Loucy (cell line): ENCODE measurements around the gene TPX2.

Experiments
- H2AFZ ChIP-seq: fragments of 200-600 bp; sonication (generic); 2 replicates; pipeline ENCODE4 v1.6.0; 2016; ENCODE audit warnings: antibody characterized with exemption, mild to moderate bottlenecking, low read length, moderate library complexity
- H3F3A ChIP-seq: fragments of 200-600 bp; 2 replicates; pipeline ENCODE4 v1.6.0; 2016; ENCODE audit warnings: antibody characterized with exemption, low read depth, mild to moderate bottlenecking
- H3K27me3 ChIP-seq: fragments of 200-600 bp; sonication (generic); 2 replicates; pipeline ENCODE4 v1.6.1; 2014; ENCODE audit warnings: low read length, mild to moderate bottlenecking; ENCODE audit not compliant: insufficient read depth, poor library complexity, severe bottlenecking
- H3K36me3 ChIP-seq: fragments of 200-600 bp; sonication (generic); 2 replicates; pipeline ENCODE4 v1.6.1; 2016; ENCODE audit warnings: low read length; ENCODE audit not compliant: insufficient read depth
- H3K4me1 ChIP-seq: fragments of 200-600 bp; sonication (generic); 2 replicates; pipeline ENCODE4 v1.5.1; 2014; ENCODE audit warnings: low read length, mild to moderate bottlenecking; ENCODE audit not compliant: insufficient read depth, poor library complexity, severe bottlenecking
- H3K4me2 ChIP-seq: fragments of 200-600 bp; sonication (generic); 2 replicates; pipeline ENCODE4 v1.6.0; 2014; ENCODE audit warnings: antibody characterized with exemption, low read length, low read depth, mild to moderate bottlenecking; ENCODE audit not compliant: poor library complexity, severe bottlenecking
- H3K4me3 ChIP-seq: fragments of 200-600 bp; sonication (generic); 2 replicates; pipeline ENCODE4 v1.5.1; 2014; ENCODE audit warnings: low read length, mild to moderate bottlenecking, mixed read lengths; ENCODE audit not compliant: poor library complexity, severe bottlenecking
- H3K79me2 ChIP-seq: fragments of 200-600 bp; sonication (generic); 2 replicates; pipeline ENCODE4 v1.6.1; 2014; ENCODE audit warnings: low read length; ENCODE audit not compliant: insufficient read depth
- H3K9ac ChIP-seq: fragments of 200-600 bp; sonication (generic); 2 replicates; pipeline ENCODE4 v1.6.0; 2014; ENCODE audit warnings: mild to moderate bottlenecking, low read depth, low read length, moderate library complexity; ENCODE audit not compliant: poor library complexity, severe bottlenecking
- H3K9me2 ChIP-seq: fragments of 200-600 bp; sonication (generic); replicated peaks from 2 replicates; pipeline ENCODE4 v1.6.1; 2016; ENCODE audit warnings: low read depth, low read length, mixed read lengths
- H3K9me3 ChIP-seq: fragments of 200-600 bp; sonication (generic); 2 replicates; pipeline ENCODE4 v1.6.1; 2014; ENCODE audit warnings: mild to moderate bottlenecking, antibody characterized with exemption, low read length, low read depth; ENCODE audit not compliant: insufficient read depth
- H4K20me1 ChIP-seq: fragments of 200-600 bp; sonication (generic); 2 replicates; pipeline ENCODE4 v1.6.0; 2014; ENCODE audit warnings: antibody characterized with exemption, low read length, mild to moderate bottlenecking; ENCODE audit not compliant: insufficient read depth, poor library complexity, severe bottlenecking
- CTCF ChIP-seq: fragments of 200-600 bp; sonication (generic); conservative IDR thresholded peaks from 2 replicates; pipeline ENCODE4 v1.5.1; 2014; ENCODE audit warnings: mild to moderate bottlenecking, antibody characterized with exemption, low read length
- EZH2phosphoT487 ChIP-seq: fragments of 200-600 bp; IDR thresholded peaks from 2 replicates; pipeline ENCODE4 v1.6.1; 2018; ENCODE audit warnings: antibody characterized with exemption, mild to moderate bottlenecking, moderate library complexity, borderline replicate concordance

Gene TPX2

DNA sequence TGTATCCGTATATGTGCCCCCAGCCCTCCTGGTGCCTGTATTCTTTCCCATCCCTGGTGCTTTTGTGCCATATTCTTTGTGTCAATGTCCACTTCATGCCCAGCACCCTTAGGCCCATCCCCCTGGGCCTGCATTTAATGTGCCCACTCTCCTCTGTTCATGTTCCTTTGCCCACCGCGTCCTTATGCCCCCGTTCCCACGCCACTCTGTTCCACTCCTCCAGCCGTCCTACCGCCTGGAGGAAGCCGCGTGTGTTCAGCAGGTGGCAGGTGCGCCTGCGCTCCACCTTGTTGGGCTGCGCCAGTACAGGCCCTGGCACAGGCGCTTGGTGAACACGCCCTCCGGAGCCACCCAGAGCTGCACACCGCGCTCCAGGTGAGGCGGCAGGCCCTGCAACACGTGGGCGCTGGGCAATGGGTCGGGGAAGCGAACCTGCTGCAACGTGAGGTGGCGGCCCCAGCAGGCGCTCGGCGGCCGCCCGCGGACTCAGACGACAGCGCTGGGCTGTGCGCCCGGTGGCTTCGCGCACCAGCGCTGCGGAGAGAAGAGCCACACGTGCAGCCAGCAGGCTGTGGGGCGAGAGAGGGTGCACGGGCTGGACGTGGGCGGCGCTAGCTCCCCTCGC, 110.3 kb downstream of the TPX2 start:
- H4K20me1 ChIP-seq = no peaks in the 10 kb centered on the region
- no peaks in the 10 kb centered on the region for H3K9me2 ChIP-seq

More for the DNA sequence above, 110.3 kb downstream of the TPX2 start:
- Histone ChIP-seq H3K4me3 (no peak overlapping the region), H3K9ac (no peak overlapping the region), H3K36me3 (no peaks in the 10 kb centered on the region), H2AFZ (no peak overlapping the region), H3K4me1 (peaks cover 10% of the 10 kb centered on the region), H3F3A (no peaks in the 10 kb centered on the region), H3K79me2 (no peaks in the 10 kb centered on the region), H3K4me2 (no peak overlapping the region), H3K9me3 (no peaks in the 10 kb centered on the region), H3K27me3 (no peaks in the 10 kb centered on the region)
- no peak for TF ChIP-seq CTCF
- no peak for TF ChIP-seq EZH2phosphoT487
